Lower lobe of right lung (tissue), 2 donors: ENCODE measurements around the gene MAN2A1. TPM values are rescaled to one million over a fixed set of nuclear protein-coding genes. Genes with fewer than 3 reads are reported as not detected.

Experiments used
- ATAC-seq, 2 donors: fragments of 200-7000 bp; cut with Tn5 transposase; one replicate each; pipeline ENCODE4 v1.9.1; 2020 to 2022; ENCODE audit warnings: mild to moderate bottlenecking in 2 of 2, moderate library complexity in 2 of 2
- DNase-seq: peaks from one replicate; pipeline ENCODE4 v3.0.0-alpha.2; 2020
- H3K27ac ChIP-seq: fragments of 200-600 bp; one replicate; pipeline ENCODE4 v1.8.0; 2022
- H3K27me3 ChIP-seq: fragments of 200-600 bp; one replicate; pipeline ENCODE4 v1.8.0; 2022; ENCODE audit warnings: low read depth
- H3K36me3 ChIP-seq: fragments of 200-600 bp; one replicate; pipeline ENCODE4 v1.8.0; 2022; ENCODE audit warnings: mild to moderate bottlenecking
- H3K4me1 ChIP-seq: fragments of 200-600 bp; one replicate; pipeline ENCODE4 v1.8.0; 2022
- H3K4me3 ChIP-seq: fragments of 200-600 bp; one replicate; pipeline ENCODE4 v1.8.0; 2022; ENCODE audit warnings: mild to moderate bottlenecking
- H3K9me3 ChIP-seq: fragments of 200-600 bp; one replicate; pipeline ENCODE4 v1.8.0; 2022
- intact Hi-C: fragments of 100-400 bp; cut with DNase I; formaldehyde crosslinking; loops from one replicate; pipeline ENCODE4 v1.11.0; 2022
- total RNA-seq: library from RNA; stranded (reverse); fragmentation: NEBNext Ultra II Directional; extraction: Animal tissue kit (Norgen Biotek cat#: 25700); gene quantifications from one replicate; pipeline ENCODE4 v1.2.1, GENCODE V29; 2021
- TF ChIP-seq, protein P1 (sequence below): fragments of 200-600 bp; IDR thresholded peaks from one replicate; pipeline ENCODE4 v1.8.0; 2022; ENCODE audit warnings: antibody characterized with exemption, mild to moderate bottlenecking
- donor health status: DM: no; HTN: yes; CAD: no; lungs with severe emphysema.

Gene MAN2A1
- total RNA-seq, 1 donor from 2014 or later, result 42.9 TPM

- H3K4me1 ChIP-seq, result no peaks in the 10 kb centered on the region
- no peaks in the 10 kb centered on the region for H3K36me3 ChIP-seq
- H3K27ac ChIP-seq, result no peak overlapping the region
- H3K9me3 ChIP-seq, result no peaks in the 10 kb centered on the region
- intact Hi-C loops, result no loop called here
- TF ChIP-seq, protein P1, sequence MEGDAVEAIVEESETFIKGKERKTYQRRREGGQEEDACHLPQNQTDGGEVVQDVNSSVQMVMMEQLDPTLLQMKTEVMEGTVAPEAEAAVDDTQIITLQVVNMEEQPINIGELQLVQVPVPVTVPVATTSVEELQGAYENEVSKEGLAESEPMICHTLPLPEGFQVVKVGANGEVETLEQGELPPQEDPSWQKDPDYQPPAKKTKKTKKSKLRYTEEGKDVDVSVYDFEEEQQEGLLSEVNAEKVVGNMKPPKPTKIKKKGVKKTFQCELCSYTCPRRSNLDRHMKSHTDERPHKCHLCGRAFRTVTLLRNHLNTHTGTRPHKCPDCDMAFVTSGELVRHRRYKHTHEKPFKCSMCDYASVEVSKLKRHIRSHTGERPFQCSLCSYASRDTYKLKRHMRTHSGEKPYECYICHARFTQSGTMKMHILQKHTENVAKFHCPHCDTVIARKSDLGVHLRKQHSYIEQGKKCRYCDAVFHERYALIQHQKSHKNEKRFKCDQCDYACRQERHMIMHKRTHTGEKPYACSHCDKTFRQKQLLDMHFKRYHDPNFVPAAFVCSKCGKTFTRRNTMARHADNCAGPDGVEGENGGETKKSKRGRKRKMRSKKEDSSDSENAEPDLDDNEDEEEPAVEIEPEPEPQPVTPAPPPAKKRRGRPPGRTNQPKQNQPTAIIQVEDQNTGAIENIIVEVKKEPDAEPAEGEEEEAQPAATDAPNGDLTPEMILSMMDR, result no peak
- no peaks in the 10 kb centered on the region for H3K27me3 ChIP-seq
- no peak overlapping the region for H3K4me3 ChIP-seq
- no peak for DNase-seq
- no peak for ATAC-seq
Measured at GRCh38 chr5:109899163-109899535, 209.4 kb downstream of the MAN2A1 start.

GRCh38 chr5:109900461-109900860 lies 210.7 kb downstream of the MAN2A1 start:
- no peaks in the 10 kb centered on the region for H3K36me3 ChIP-seq
- no peak for ATAC-seq
- intact Hi-C loops, result no loop called here
- H3K9me3 ChIP-seq, result no peaks in the 10 kb centered on the region
- no peak overlapping the region for H3K4me3 ChIP-seq
- DNase-seq, result no peak
- TF ChIP-seq, protein P1, result no peak
- no peaks in the 10 kb centered on the region for H3K4me1 ChIP-seq
- no peak overlapping the region for H3K27ac ChIP-seq
- H3K27me3 ChIP-seq, result no peaks in the 10 kb centered on the region

GRCh38 chr5:109900911-109901627 lies 211.3 kb downstream of the MAN2A1 start:
- peak in 1 of 2 donors; percentile 41 for ATAC-seq
- no peak for DNase-seq
- TF ChIP-seq, protein P1, result no peak
- no peaks in the 10 kb centered on the region for H3K9me3 ChIP-seq
- H3K27me3 ChIP-seq, result no peaks in the 10 kb centered on the region
- no peak overlapping the region for H3K4me3 ChIP-seq
- H3K36me3 ChIP-seq, result no peaks in the 10 kb centered on the region
- no peaks in the 10 kb centered on the region for H3K4me1 ChIP-seq
- intact Hi-C loops, result no loop called here
- no peak overlapping the region for H3K27ac ChIP-seq

DNA sequence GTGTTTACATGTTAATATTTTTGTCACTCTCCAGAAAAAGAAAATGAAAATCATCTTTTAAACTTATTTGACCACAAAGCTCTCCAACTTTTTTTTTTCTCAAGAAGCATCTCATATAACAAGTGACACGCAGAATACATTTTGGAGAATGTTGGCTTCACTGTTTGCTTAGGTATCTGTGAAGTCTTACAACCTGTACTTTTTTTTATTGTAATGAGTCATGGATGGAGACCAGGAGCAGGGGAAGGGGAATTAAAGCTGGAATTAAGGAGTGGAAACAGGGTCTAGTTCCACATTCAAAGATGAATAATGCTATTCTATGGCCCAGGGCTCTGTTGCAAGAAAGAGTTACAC lies 211.9 kb downstream of the MAN2A1 start:
- H3K4me3 ChIP-seq, result no peak overlapping the region
- no peaks in the 10 kb centered on the region for H3K9me3 ChIP-seq
- intact Hi-C loops, result no loop called here
- no peaks in the 10 kb centered on the region for H3K36me3 ChIP-seq
- no peaks in the 10 kb centered on the region for H3K4me1 ChIP-seq
- TF ChIP-seq, protein P1, result no peak
- no peak for ATAC-seq
- DNase-seq, result no peak
- H3K27ac ChIP-seq, result no peak overlapping the region
- no peaks in the 10 kb centered on the region for H3K27me3 ChIP-seq

GRCh38 chr5:109903061-109903460 lies 213.3 kb downstream of the MAN2A1 start:
- Histone ChIP-seq H3K9me3 (no peaks in the 10 kb centered on the region), H3K36me3 (no peaks in the 10 kb centered on the region), H3K4me3 (no peak overlapping the region), H3K27me3 (no peaks in the 10 kb centered on the region), H3K27ac (no peak overlapping the region), H3K4me1 (no peaks in the 10 kb centered on the region)
- TF ChIP-seq, protein P1, result no peak
- ATAC-seq (no peak), DNase-seq (no peak)
- intact Hi-C loops, result no loop called here
